Inflammatory macrophage treated with lipopolysaccharide for 4 hours (primary cell): Measurements from ENCODE around the gene ZDHHC4.

ENCODE experiments used
- DNase-seq: peaks from one replicate; pipeline ENCODE4 v3.0.0-alpha.2; 2020

Gene ZDHHC4

DNA sequence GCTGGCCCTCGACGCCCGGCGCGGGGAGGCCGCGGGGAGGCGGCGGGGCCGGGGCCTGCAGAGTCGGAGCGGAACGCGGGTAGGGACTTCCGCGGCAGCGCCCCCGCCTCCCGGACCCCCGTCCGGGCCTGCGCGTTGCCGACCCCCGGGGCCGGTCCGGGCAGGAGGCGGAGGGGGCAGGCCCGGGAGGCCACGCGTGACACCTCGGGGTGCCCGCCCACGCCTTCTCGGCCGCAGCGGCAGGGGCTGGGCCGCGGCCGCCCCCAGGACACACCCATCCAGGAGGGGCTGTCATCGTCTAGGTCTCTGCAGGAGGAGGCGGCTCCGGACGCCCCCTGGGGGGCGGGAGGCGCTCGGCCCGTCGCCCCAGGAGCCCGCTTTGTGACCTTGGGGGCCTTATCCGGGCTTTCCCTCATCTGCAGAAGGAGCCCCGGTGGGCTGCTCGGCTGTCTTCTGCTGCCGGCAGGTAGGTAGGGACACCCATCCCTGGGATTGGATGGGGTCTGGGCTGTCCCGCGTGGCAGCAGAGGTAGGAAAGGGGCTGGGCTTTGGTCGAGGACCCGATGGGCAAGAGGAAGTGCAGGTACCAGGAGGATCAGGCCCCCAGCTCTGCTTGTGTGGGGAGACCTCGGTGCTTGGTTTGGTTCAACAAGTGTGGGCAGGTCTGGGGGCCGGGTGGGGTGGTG, 60.4 kb downstream of the ZDHHC4 start:
- DNase-seq = peak; percentile 53
